T-helper 2 cell treated with Interferon-gamma antibody and Interleukin-4, amounts not matched to agents 5 μg/mL and 100 μg/mL, for 36 hours (primary cell): ENCODE results near the gene MTHFSD.
A peak's percentile ranks its signal among the peaks of the same experiment; 100 is the strongest.

Source experiments
- DNase-seq: peaks from one replicate; pipeline ENCODE4 v3.0.0; 2021; ENCODE audit warnings: low spot score
- H3K27ac Mint-ChIP-seq: one replicate; pipeline ENCODE4 v1.8.0; 2021; ENCODE audit warnings: mild to moderate bottlenecking, mixed read lengths
- H3K27me3 Mint-ChIP-seq: one replicate; pipeline ENCODE4 v1.8.0; 2021; ENCODE audit warnings: low read depth, mixed read lengths
- H3K36me3 Mint-ChIP-seq: one replicate; pipeline ENCODE4 v1.8.0; 2021; ENCODE audit warnings: low read depth, mixed read lengths
- H3K4me1 Mint-ChIP-seq: one replicate; pipeline ENCODE4 v1.8.0; 2021; ENCODE audit warnings: low read depth, mixed read lengths
- H3K4me3 Mint-ChIP-seq: one replicate; pipeline ENCODE4 v1.8.0; 2022; ENCODE audit warnings: mild to moderate bottlenecking, moderate library complexity, mixed read lengths
- H3K9me3 Mint-ChIP-seq: one replicate; pipeline ENCODE4 v1.8.0; 2021; ENCODE audit warnings: mixed read lengths

MTHFSD gene

GRCh38 chr16:86508028-86508946 lies 46.7 kb downstream of the MTHFSD start:
- Mint-ChIP-seq H3K4me1 (peaks cover 17% of the 10 kb centered on the region), H3K27ac (peak overlapping the region; percentile 75), H3K36me3 (peaks cover 3% of the 10 kb centered on the region), H3K9me3 (no peaks in the 10 kb centered on the region), H3K4me3 (peak overlapping the region; percentile 80), H3K27me3 (peaks cover 69% of the 10 kb centered on the region)
- DNase-seq = no peak

- H3K36me3 Mint-ChIP-seq = peaks cover 3% of the 10 kb centered on the region
- H3K27me3 Mint-ChIP-seq = peaks cover 69% of the 10 kb centered on the region
- peak overlapping the region; percentile 60 for H3K4me3 Mint-ChIP-seq
- H3K9me3 Mint-ChIP-seq = no peaks in the 10 kb centered on the region
- peaks cover 17% of the 10 kb centered on the region for H3K4me1 Mint-ChIP-seq
- DNase-seq = no peak
- H3K27ac Mint-ChIP-seq = peak overlapping the region; percentile 75
Observed at GRCh38 chr16:86507173-86508027, 47.6 kb downstream of the MTHFSD start.

GRCh38 chr16:86505899-86506864 lies 48.9 kb downstream of the MTHFSD start:
- peaks cover 74% of the 10 kb centered on the region for H3K27me3 Mint-ChIP-seq
- DNase-seq = no peak
- peaks cover 3% of the 10 kb centered on the region for H3K36me3 Mint-ChIP-seq
- H3K4me3 Mint-ChIP-seq = no peak overlapping the region
- H3K9me3 Mint-ChIP-seq = no peaks in the 10 kb centered on the region
- peaks cover 15% of the 10 kb centered on the region for H3K4me1 Mint-ChIP-seq
- H3K27ac Mint-ChIP-seq = no peak overlapping the region

GRCh38 chr16:86505185-86505898 lies 49.7 kb downstream of the MTHFSD start:
- peak overlapping the region; percentile 8 for H3K27ac Mint-ChIP-seq

GRCh38 chr16:86504315-86505184 lies 50.5 kb downstream of the MTHFSD start:
- peak overlapping the region; percentile 8 for H3K27ac Mint-ChIP-seq
- peaks cover 3% of the 10 kb centered on the region for H3K36me3 Mint-ChIP-seq
- no peak overlapping the region for H3K4me3 Mint-ChIP-seq
- DNase-seq = no peak
- peaks cover 13% of the 10 kb centered on the region for H3K4me1 Mint-ChIP-seq
- H3K9me3 Mint-ChIP-seq = no peaks in the 10 kb centered on the region
- peaks cover 87% of the 10 kb centered on the region for H3K27me3 Mint-ChIP-seq

More at GRCh38 chr16:86505185-86505898, 49.7 kb downstream of the MTHFSD start:
- Mint-ChIP-seq H3K36me3 (peaks cover 3% of the 10 kb centered on the region), H3K27me3 (peaks cover 80% of the 10 kb centered on the region), H3K4me3 (no peak overlapping the region), H3K4me1 (peaks cover 13% of the 10 kb centered on the region), H3K9me3 (no peaks in the 10 kb centered on the region)
- no peak for DNase-seq

- Mint-ChIP-seq H3K9me3 (no peaks in the 10 kb centered on the region), H3K27ac (no peak overlapping the region), H3K36me3 (peaks cover 3% of the 10 kb centered on the region), H3K4me1 (peaks cover 9% of the 10 kb centered on the region), H3K27me3 (peaks cover 89% of the 10 kb centered on the region), H3K4me3 (no peak overlapping the region)
- DNase-seq = no peak
Observed at GRCh38 chr16:86503830-86504229, 51.2 kb downstream of the MTHFSD start.

GRCh38 chr16:86502856-86503748 lies 51.9 kb downstream of the MTHFSD start:
- peaks cover 9% of the 10 kb centered on the region for H3K4me1 Mint-ChIP-seq
- no peaks in the 10 kb centered on the region for H3K9me3 Mint-ChIP-seq
- peaks cover 3% of the 10 kb centered on the region for H3K36me3 Mint-ChIP-seq
- peaks cover 91% of the 10 kb centered on the region for H3K27me3 Mint-ChIP-seq
- DNase-seq = no peak
- H3K4me3 Mint-ChIP-seq = no peak overlapping the region
- no peak overlapping the region for H3K27ac Mint-ChIP-seq

GRCh38 chr16:86501989-86502855 lies 52.8 kb downstream of the MTHFSD start:
- H3K27me3 Mint-ChIP-seq = peaks cover 87% of the 10 kb centered on the region
- H3K27ac Mint-ChIP-seq = no peak overlapping the region
- peaks cover 6% of the 10 kb centered on the region for H3K4me1 Mint-ChIP-seq
- no peak overlapping the region for H3K4me3 Mint-ChIP-seq
- H3K9me3 Mint-ChIP-seq = no peaks in the 10 kb centered on the region
- peaks cover 3% of the 10 kb centered on the region for H3K36me3 Mint-ChIP-seq
- no peak for DNase-seq

GRCh38 chr16:86500708-86501510 lies 54.1 kb downstream of the MTHFSD start:
- Mint-ChIP-seq H3K27ac (no peak overlapping the region), H3K4me3 (no peak overlapping the region), H3K27me3 (peaks cover 86% of the 10 kb centered on the region)

More at GRCh38 chr16:86500708-86501510, 54.1 kb downstream of the MTHFSD start:
- Mint-ChIP-seq H3K36me3 (peaks cover 3% of the 10 kb centered on the region), H3K4me1 (peaks cover 4% of the 10 kb centered on the region), H3K9me3 (no peaks in the 10 kb centered on the region)
- DNase-seq = no peak
